ENCODE measurements around the gene PRR13.
A peak's percentile ranks its signal among the peaks of the same experiment; 100 is the strongest.
"Not testable (repeated sequence)": the region's sequence is repeated elsewhere in the genome, so short reads cannot be mapped to it uniquely, and the experiment has no call there.

The PRR13 gene

GRCh38 chr12:53435326-53435725 is 6.2 kb upstream of the PRR13 start:
- not testable (repeated sequence) for H3K27ac ChIP-seq (ENCODE audit: low read depth in 2 of 2, low read length in 2 of 2); H3K4me3 ChIP-seq (ENCODE audit: low read length in 2 of 2); H3K4me1 ChIP-seq (ENCODE audit: control insufficient read depth in 2 of 2, insufficient read depth in 2 of 2, low read length in 2 of 2); H3K36me3 ChIP-seq (ENCODE audit: control insufficient read depth in 2 of 2, insufficient read depth in 2 of 2, low read length in 2 of 2); H3K27me3 ChIP-seq (ENCODE audit: control insufficient read depth in 2 of 2, insufficient read depth in 2 of 2, low read length in 2 of 2); H3K9ac ChIP-seq (ENCODE audit: low read depth in 1 of 2, low read length in 2 of 2); H3K9me3 ChIP-seq (ENCODE audit: control insufficient read depth in 2 of 2, low read length in 2 of 2)

- H3K27me3 ChIP-seq (ENCODE audit: control insufficient read depth in 2 of 2, insufficient read depth in 2 of 2, low read length in 2 of 2); H3K27ac ChIP-seq (ENCODE audit: low read depth in 2 of 2, low read length in 2 of 2); H3K9ac ChIP-seq (ENCODE audit: low read depth in 1 of 2, low read length in 2 of 2); H3K36me3 ChIP-seq (ENCODE audit: control insufficient read depth in 2 of 2, insufficient read depth in 2 of 2, low read length in 2 of 2); H3K9me3 ChIP-seq (ENCODE audit: control insufficient read depth in 2 of 2, low read length in 2 of 2); H3K4me3 ChIP-seq (ENCODE audit: low read length in 2 of 2): not testable (repeated sequence)
- H3K4me1 ChIP-seq (ENCODE audit: control insufficient read depth in 2 of 2, insufficient read depth in 2 of 2, low read length in 2 of 2) = peaks cover 7 to 18% of the 10 kb centered on the region in 2 donors
Observed at GRCh38 chr12:53439582-53439981, 2.0 kb upstream of the PRR13 start.

- Histone ChIP-seq H3K27ac (ENCODE audit: low read depth in 2 of 2, low read length in 2 of 2) (peak overlapping the region; percentile 23 to 37), H3K36me3 (ENCODE audit: control insufficient read depth in 2 of 2, insufficient read depth in 2 of 2, low read length in 2 of 2) (peaks cover 22 to 24% of the 10 kb centered on the region in 2 donors), H3K4me1 (ENCODE audit: control insufficient read depth in 2 of 2, insufficient read depth in 2 of 2, low read length in 2 of 2) (peaks cover 11 to 19% of the 10 kb centered on the region in 2 donors), H3K4me3 (ENCODE audit: low read length in 2 of 2) (peak overlapping the region; percentile 6 to 44), H3K27me3 (ENCODE audit: control insufficient read depth in 2 of 2, insufficient read depth in 2 of 2, low read length in 2 of 2) (no peaks in the 10 kb centered on the region), H3K9ac (ENCODE audit: low read depth in 1 of 2, low read length in 2 of 2) (no peak overlapping the region), H3K9me3 (ENCODE audit: control insufficient read depth in 2 of 2, low read length in 2 of 2) (no peaks in the 10 kb centered on the region)
Observed at GRCh38 chr12:53443955-53444354, 2.4 kb downstream of the PRR13 start.

GRCh38 chr12:53444593-53445325 is 3.2 kb downstream of the PRR13 start:
- H3K27ac ChIP-seq (ENCODE audit: low read depth in 2 of 2, low read length in 2 of 2); H3K4me3 ChIP-seq (ENCODE audit: low read length in 2 of 2); H3K27me3 ChIP-seq (ENCODE audit: control insufficient read depth in 2 of 2, insufficient read depth in 2 of 2, low read length in 2 of 2); H3K9me3 ChIP-seq (ENCODE audit: control insufficient read depth in 2 of 2, low read length in 2 of 2): not testable (repeated sequence)
- H3K9ac ChIP-seq (ENCODE audit: low read depth in 1 of 2, low read length in 2 of 2) = peak overlapping the region in 1 of 2 donors; percentile 2
- peaks cover 22 to 24% of the 10 kb centered on the region in 2 donors for H3K36me3 ChIP-seq (ENCODE audit: control insufficient read depth in 2 of 2, insufficient read depth in 2 of 2, low read length in 2 of 2)
- peaks cover 11 to 19% of the 10 kb centered on the region in 2 donors for H3K4me1 ChIP-seq (ENCODE audit: control insufficient read depth in 2 of 2, insufficient read depth in 2 of 2, low read length in 2 of 2)

- no peak overlapping the region for H3K9ac ChIP-seq (ENCODE audit: low read depth in 1 of 2, low read length in 2 of 2)
- peaks cover 12 to 15% of the 10 kb centered on the region in 2 donors for H3K4me1 ChIP-seq (ENCODE audit: control insufficient read depth in 2 of 2, insufficient read depth in 2 of 2, low read length in 2 of 2)
- peaks cover 26 to 33% of the 10 kb centered on the region in 2 donors for H3K36me3 ChIP-seq (ENCODE audit: control insufficient read depth in 2 of 2, insufficient read depth in 2 of 2, low read length in 2 of 2)
- no peak overlapping the region for H3K4me3 ChIP-seq (ENCODE audit: low read length in 2 of 2)
- H3K27me3 ChIP-seq (ENCODE audit: control insufficient read depth in 2 of 2, insufficient read depth in 2 of 2, low read length in 2 of 2) = no peaks in the 10 kb centered on the region
- H3K9me3 ChIP-seq (ENCODE audit: control insufficient read depth in 2 of 2, low read length in 2 of 2) = no peaks in the 10 kb centered on the region
- no peak overlapping the region for H3K27ac ChIP-seq (ENCODE audit: low read depth in 2 of 2, low read length in 2 of 2)
Observed at GRCh38 chr12:53450936-53451335, 9.4 kb downstream of the PRR13 start.

- Histone ChIP-seq H3K9ac (ENCODE audit: low read depth in 1 of 2, low read length in 2 of 2) (peak within 1 kb of the TSS; percentile 88 to 90), H3K27me3 (ENCODE audit: control insufficient read depth in 2 of 2, insufficient read depth in 2 of 2, low read length in 2 of 2) (no peaks in the 10 kb centered on the region), H3K4me3 (ENCODE audit: low read length in 2 of 2) (peak within 1 kb of the TSS; percentile 78 to 94), H3K9me3 (ENCODE audit: control insufficient read depth in 2 of 2, low read length in 2 of 2) (no peaks in the 10 kb centered on the region), H3K4me1 (ENCODE audit: control insufficient read depth in 2 of 2, insufficient read depth in 2 of 2, low read length in 2 of 2) (peaks cover 12 to 14% of the 10 kb centered on the region in 2 donors), H3K36me3 (ENCODE audit: control insufficient read depth in 2 of 2, insufficient read depth in 2 of 2, low read length in 2 of 2) (peaks cover 27 to 35% of the 10 kb centered on the region in 2 donors), H3K27ac (ENCODE audit: low read depth in 2 of 2, low read length in 2 of 2) (peak within 1 kb of the TSS; percentile 95 to 97)
Observed at GRCh38 chr12:53451661-53452158, 10.2 kb downstream of the PRR13 start, which contains the start of gene PCBP2. Gene PCBP2 (plus strand): TSS chr12:53452102. CDS start chr12:53454801, 2,699 bp downstream.

- Histone ChIP-seq H3K9me3 (ENCODE audit: control insufficient read depth in 2 of 2, low read length in 2 of 2) (no peaks in the 10 kb centered on the region), H3K4me3 (ENCODE audit: low read length in 2 of 2) (peak overlapping the region; percentile 78 to 94), H3K27ac (ENCODE audit: low read depth in 2 of 2, low read length in 2 of 2) (peak overlapping the region; percentile 95 to 97), H3K4me1 (ENCODE audit: control insufficient read depth in 2 of 2, insufficient read depth in 2 of 2, low read length in 2 of 2) (peaks cover 12 to 14% of the 10 kb centered on the region in 2 donors), H3K9ac (ENCODE audit: low read depth in 1 of 2, low read length in 2 of 2) (peak overlapping the region; percentile 88 to 90), H3K27me3 (ENCODE audit: control insufficient read depth in 2 of 2, insufficient read depth in 2 of 2, low read length in 2 of 2) (no peaks in the 10 kb centered on the region), H3K36me3 (ENCODE audit: control insufficient read depth in 2 of 2, insufficient read depth in 2 of 2, low read length in 2 of 2) (peaks cover 33 to 41% of the 10 kb centered on the region in 2 donors)
Observed at GRCh38 chr12:53452159-53453077, 10.9 kb downstream of the PRR13 start.

- Histone ChIP-seq H3K4me1 (ENCODE audit: control insufficient read depth in 2 of 2, insufficient read depth in 2 of 2, low read length in 2 of 2) (peaks cover 12 to 14% of the 10 kb centered on the region in 2 donors), H3K4me3 (ENCODE audit: low read length in 2 of 2) (peak overlapping the region in 1 of 2 donors; percentile 27), H3K27ac (ENCODE audit: low read depth in 2 of 2, low read length in 2 of 2) (no peak overlapping the region), H3K27me3 (ENCODE audit: control insufficient read depth in 2 of 2, insufficient read depth in 2 of 2, low read length in 2 of 2) (no peaks in the 10 kb centered on the region), H3K9me3 (ENCODE audit: control insufficient read depth in 2 of 2, low read length in 2 of 2) (no peaks in the 10 kb centered on the region), H3K36me3 (ENCODE audit: control insufficient read depth in 2 of 2, insufficient read depth in 2 of 2, low read length in 2 of 2) (peaks cover 41 to 51% of the 10 kb centered on the region in 2 donors), H3K9ac (ENCODE audit: low read depth in 1 of 2, low read length in 2 of 2) (no peak overlapping the region)
Observed at GRCh38 chr12:53453953-53454640, 12.6 kb downstream of the PRR13 start.

- no peak overlapping the region for H3K27ac ChIP-seq (ENCODE audit: low read depth in 2 of 2, low read length in 2 of 2)
- no peak overlapping the region for H3K4me3 ChIP-seq (ENCODE audit: low read length in 2 of 2)
- no peaks in the 10 kb centered on the region for H3K27me3 ChIP-seq (ENCODE audit: control insufficient read depth in 2 of 2, insufficient read depth in 2 of 2, low read length in 2 of 2)
- no peaks in the 10 kb centered on the region for H3K9me3 ChIP-seq (ENCODE audit: control insufficient read depth in 2 of 2, low read length in 2 of 2)
- H3K9ac ChIP-seq (ENCODE audit: low read depth in 1 of 2, low read length in 2 of 2) = no peak overlapping the region
- H3K36me3 ChIP-seq (ENCODE audit: control insufficient read depth in 2 of 2, insufficient read depth in 2 of 2, low read length in 2 of 2) = peaks cover 46 to 57% of the 10 kb centered on the region in 2 donors
- peaks cover 12 to 14% of the 10 kb centered on the region in 2 donors for H3K4me1 ChIP-seq (ENCODE audit: control insufficient read depth in 2 of 2, insufficient read depth in 2 of 2, low read length in 2 of 2)
Observed at GRCh38 chr12:53454707-53455106, 13.2 kb downstream of the PRR13 start.
